Fibroblast of lung (primary cell): Measurements from ENCODE around the gene IRGC.

ENCODE experiments used
- CTCF ChIP-seq, 2 donors: IDR thresholded peaks in 1 of 2; conservative IDR thresholded peaks in 1 of 2; 1 replicate in 1 of 2; 2 replicates in 1 of 2; pipeline ENCODE4 v1.5.1; 2011 to 2012; ENCODE audit warnings: low read length in 2 of 2, control low read depth in 1 of 2, inconsistent platforms in 1 of 2, low read depth in 1 of 2, mild to moderate bottlenecking in 1 of 2
- EZH2 ChIP-seq: IDR thresholded peaks from 2 replicates; pipeline ENCODE4 v1.5.1; 2012; ENCODE audit warnings: low read length, control low read depth, mild to moderate bottlenecking; ENCODE audit errors: missing control alignments

DNA sequence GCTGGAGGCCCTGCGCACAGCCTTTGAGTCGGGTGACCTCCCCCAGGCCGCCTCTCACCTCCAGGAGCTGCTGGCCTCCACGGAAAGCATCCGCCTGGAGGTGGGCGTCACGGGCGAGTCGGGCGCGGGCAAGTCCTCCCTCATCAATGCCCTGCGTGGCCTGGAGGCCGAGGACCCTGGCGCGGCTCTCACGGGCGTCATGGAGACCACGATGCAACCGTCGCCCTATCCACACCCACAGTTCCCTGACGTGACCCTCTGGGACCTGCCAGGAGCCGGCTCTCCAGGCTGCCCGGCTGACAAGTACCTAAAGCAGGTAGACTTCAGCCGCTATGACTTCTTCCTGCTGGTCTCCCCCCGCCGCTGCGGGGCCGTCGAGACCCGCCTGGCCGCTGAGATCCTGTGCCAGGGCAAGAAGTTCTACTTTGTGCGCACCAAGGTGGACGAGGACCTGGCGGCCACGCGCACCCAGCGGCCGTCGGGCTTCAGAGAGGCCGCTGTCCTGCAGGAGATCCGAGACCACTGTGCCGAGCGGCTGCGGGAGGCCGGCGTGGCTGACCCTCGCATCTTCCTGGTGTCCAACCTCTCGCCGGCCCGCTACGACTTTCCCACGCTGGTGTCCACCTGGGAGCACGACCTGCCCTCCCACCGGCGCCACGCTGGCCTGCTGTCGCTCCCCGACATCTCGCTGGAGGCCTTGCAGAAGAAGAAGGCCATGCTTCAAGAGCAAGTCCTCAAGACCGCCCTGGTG is 2.9 kb downstream of the IRGC start:
- TF ChIP-seq CTCF (conservative IDR thresholded peaks at IDR 0.05 in 1 of 2, IDR thresholded peaks at IDR 0.05 in 1 of 2; ENCODE audit: low read depth in 1 of 2, low read length in 2 of 2) (no peak), EZH2 (no peak)
